Keratinocyte (primary cell): ENCODE results near the gene CELA1. TPM values are rescaled to one million over a fixed set of nuclear protein-coding genes. Genes with fewer than 3 reads are reported as not detected.
"Not testable (repeated sequence)": the region's sequence is repeated elsewhere in the genome, so short reads cannot be mapped to it uniquely, and the experiment has no call there.

Source experiments
- DNase-seq: peaks from one replicate; pipeline ENCODE4 v3.0.0-alpha.2; 2011; ENCODE audit warnings: low read depth, missing footprints, low spot score
- FAIRE-seq: peaks from 2 replicates; lab custom pipeline; 2011; peaks lifted over from hg19 to GRCh38; lab: Jason Lieb, UNC
- H2AFZ ChIP-seq: 2 replicates; pipeline ENCODE4 v1.6.0; 2012; ENCODE audit warnings: low read length, control low read depth, inconsistent platforms; ENCODE audit not compliant: control insufficient read depth
- H3K27ac ChIP-seq: 2 replicates; pipeline ENCODE4 v1.5.1; 2011; ENCODE audit warnings: low read length; ENCODE audit not compliant: control insufficient read depth, insufficient read depth
- H3K27me3 ChIP-seq: 3 replicates; pipeline ENCODE4 v1.6.0; 2011; ENCODE audit warnings: low read length; ENCODE audit not compliant: control insufficient read depth, insufficient read depth; ENCODE audit errors: extremely low read depth
- H3K36me3 ChIP-seq, 2 experiments: 2 replicates in 1 of 2; 3 replicates in 1 of 2; pipeline ENCODE4 v1.5.1; 2011; ENCODE audit warnings: low read length in 2 of 2, mild to moderate bottlenecking in 1 of 2; ENCODE audit not compliant: control insufficient read depth in 2 of 2, insufficient read depth in 2 of 2; ENCODE audit errors: extremely low read depth in 1 of 2
- H3K4me1 ChIP-seq: 3 replicates; pipeline ENCODE4 v1.5.1; 2011; ENCODE audit warnings: low read length; ENCODE audit not compliant: control insufficient read depth, insufficient read depth; ENCODE audit errors: extremely low read depth
- H3K4me2 ChIP-seq: 3 replicates; pipeline ENCODE4 v1.6.0; 2011; ENCODE audit warnings: low read depth, low read length; ENCODE audit not compliant: control insufficient read depth, insufficient read depth; ENCODE audit errors: extremely low read depth
- H3K4me3 ChIP-seq, 3 experiments: fragments of 200-600 bp in 1 of 3; sonication (generic) in 1 of 3; 2 replicates in 2 of 3; 3 replicates in 1 of 3; pipeline ENCODE4 v1.5.1; 2011 to 2016; ENCODE audit warnings: low read length in 3 of 3, mild to moderate bottlenecking in 3 of 3, control low read depth in 2 of 3, inconsistent platforms in 1 of 3, low read depth in 1 of 3, mixed read lengths in 1 of 3, mixed run types in 1 of 3, moderate library complexity in 1 of 3; ENCODE audit not compliant: control insufficient read depth in 2 of 3, insufficient read depth in 2 of 3; ENCODE audit errors: extremely low read depth in 1 of 3
- H3K79me2 ChIP-seq: 2 replicates; pipeline ENCODE4 v1.6.0; 2012; ENCODE audit warnings: low read length; ENCODE audit not compliant: control insufficient read depth, insufficient read depth
- H3K9ac ChIP-seq: 3 replicates; pipeline ENCODE4 v1.6.0; 2011; ENCODE audit warnings: low read length; ENCODE audit not compliant: control insufficient read depth, insufficient read depth; ENCODE audit errors: extremely low read depth
- H3K9me1 ChIP-seq: 3 replicates; pipeline ENCODE4 v1.6.0; 2011; ENCODE audit warnings: low read length; ENCODE audit not compliant: control insufficient read depth, insufficient read depth; ENCODE audit errors: extremely low read depth
- H3K9me3 ChIP-seq: 2 replicates; pipeline ENCODE4 v1.5.1; 2012; ENCODE audit warnings: low read depth, low read length; ENCODE audit not compliant: control insufficient read depth
- H4K20me1 ChIP-seq: 3 replicates; pipeline ENCODE4 v1.6.0; 2011; ENCODE audit warnings: low read length; ENCODE audit not compliant: control insufficient read depth, insufficient read depth; ENCODE audit errors: extremely low read depth
- EZH2 ChIP-seq: IDR thresholded peaks from one replicate; pipeline ENCODE4 v1.6.1; 2012; ENCODE audit warnings: inconsistent platforms, mild to moderate bottlenecking, low read length, moderate library complexity
- dilution Hi-C: fragments of 300-500 bp; cut with MboI; formaldehyde crosslinking; loops from one replicate; pipeline ENCODE4 v1.7.0; 2020; ENCODE audit warnings: low sequenced_read_pairs; ENCODE audit not compliant: extremely low pct_ligation_motif_present
- polyA plus RNA-seq, 5 experiments: library from polyadenylated mRNA; depleted of rRNA in 3 of 5; stranded (reverse) in 3 of 5; stranded (forward) in 1 of 5; unstranded in 1 of 5; fragments of >200 nt; gene quantifications; 1 replicate in 1 of 5; 2 replicates in 3 of 5; 3 replicates in 1 of 5; pipeline versions ENCODE4 v1.2.1 to v1.2.3, GENCODE V29; 2011 to 2012; ENCODE audit warnings: missing spikeins in 2 of 5, low read depth in 1 of 5, low replicate concordance in 1 of 5
- TF ChIP-seq, protein P1 (sequence below), 3 experiments: IDR thresholded peaks in 1 of 3; conservative IDR thresholded peaks in 1 of 3; optimal IDR thresholded peaks in 1 of 3; 2 replicates in 2 of 3; 3 replicates in 1 of 3; pipeline versions ENCODE3 to v1.5.1; 2011; ENCODE audit warnings: low read length in 3 of 3, mild to moderate bottlenecking in 3 of 3, moderate library complexity in 2 of 3, control low read depth in 1 of 3, inconsistent platforms in 1 of 3; ENCODE audit not compliant: insufficient read depth in 2 of 3; ENCODE audit errors: extremely low read depth in 1 of 3

CELA1 gene
- polyA plus RNA-seq, 1 donor (not counting 4 experiments of a cell fraction or from before 2014, with no cell fraction given) = not detected

DNA sequence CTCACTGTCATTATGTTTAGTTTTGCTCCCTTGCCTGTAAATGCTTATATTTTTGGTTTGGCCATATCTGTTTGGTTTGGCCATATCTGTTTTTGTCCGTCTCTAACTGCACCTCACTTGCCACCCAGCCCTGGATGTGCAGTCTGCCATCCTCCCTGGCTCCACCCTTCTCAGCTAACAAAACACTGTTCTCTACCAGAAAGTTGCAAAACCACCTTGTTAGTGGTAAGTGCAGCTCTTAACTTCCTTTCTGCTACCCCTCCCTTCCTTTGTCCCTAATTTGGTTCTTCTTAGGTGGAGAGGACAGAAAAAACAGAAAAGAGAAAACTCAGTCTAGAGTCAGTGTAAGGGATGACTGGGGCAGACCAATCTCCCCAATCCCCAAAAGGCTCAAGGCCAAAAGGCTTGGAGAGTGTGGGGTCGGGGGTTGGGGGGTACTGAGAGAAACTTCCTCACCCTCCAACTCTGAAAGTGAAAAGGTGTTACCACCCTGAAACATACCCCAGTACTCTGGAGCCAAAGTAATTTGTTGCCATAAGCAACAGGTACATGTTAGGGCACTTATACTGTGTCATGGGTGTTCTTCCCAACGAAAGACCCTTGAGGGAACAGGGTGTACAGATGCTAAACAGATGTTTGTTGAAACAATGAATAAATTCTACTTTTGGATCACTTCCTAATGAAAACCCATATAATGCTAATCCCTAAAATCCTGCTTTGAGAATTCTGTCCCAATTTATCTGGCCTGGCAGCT lies 27.5 kb downstream of the CELA1 start:
- no peak overlapping the region for H3K4me2 ChIP-seq
- TF ChIP-seq EZH2 = no peak
- TF ChIP-seq, protein P1, sequence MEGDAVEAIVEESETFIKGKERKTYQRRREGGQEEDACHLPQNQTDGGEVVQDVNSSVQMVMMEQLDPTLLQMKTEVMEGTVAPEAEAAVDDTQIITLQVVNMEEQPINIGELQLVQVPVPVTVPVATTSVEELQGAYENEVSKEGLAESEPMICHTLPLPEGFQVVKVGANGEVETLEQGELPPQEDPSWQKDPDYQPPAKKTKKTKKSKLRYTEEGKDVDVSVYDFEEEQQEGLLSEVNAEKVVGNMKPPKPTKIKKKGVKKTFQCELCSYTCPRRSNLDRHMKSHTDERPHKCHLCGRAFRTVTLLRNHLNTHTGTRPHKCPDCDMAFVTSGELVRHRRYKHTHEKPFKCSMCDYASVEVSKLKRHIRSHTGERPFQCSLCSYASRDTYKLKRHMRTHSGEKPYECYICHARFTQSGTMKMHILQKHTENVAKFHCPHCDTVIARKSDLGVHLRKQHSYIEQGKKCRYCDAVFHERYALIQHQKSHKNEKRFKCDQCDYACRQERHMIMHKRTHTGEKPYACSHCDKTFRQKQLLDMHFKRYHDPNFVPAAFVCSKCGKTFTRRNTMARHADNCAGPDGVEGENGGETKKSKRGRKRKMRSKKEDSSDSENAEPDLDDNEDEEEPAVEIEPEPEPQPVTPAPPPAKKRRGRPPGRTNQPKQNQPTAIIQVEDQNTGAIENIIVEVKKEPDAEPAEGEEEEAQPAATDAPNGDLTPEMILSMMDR (optimal IDR thresholded peaks at IDR 0.05 in 1 of 3, IDR thresholded peaks at IDR 0.05 in 1 of 3, conservative IDR thresholded peaks at IDR 0.05 in 1 of 3; ENCODE audit: extremely low read depth in 1 of 3, insufficient read depth in 2 of 3, low read length in 3 of 3) = no peak
- no peak overlapping the region for H3K4me3 ChIP-seq
- FAIRE-seq (no peak), DNase-seq (no peak)
- H3K27ac ChIP-seq = no peak overlapping the region
- H3K27me3 ChIP-seq = no peaks in the 10 kb centered on the region
- no peaks in the 10 kb centered on the region for H3K9me1 ChIP-seq
- H2AFZ ChIP-seq = no peak overlapping the region
- no peak overlapping the region for H3K9ac ChIP-seq
- H4K20me1 ChIP-seq = no peaks in the 10 kb centered on the region
- dilution Hi-C loops = no loop called here
- no peaks in the 10 kb centered on the region for H3K79me2 ChIP-seq
- H3K36me3 ChIP-seq = no peaks in the 10 kb centered on the region
- H3K9me3 ChIP-seq = no peaks in the 10 kb centered on the region
- peaks cover 4% of the 10 kb centered on the region for H3K4me1 ChIP-seq

DNA sequence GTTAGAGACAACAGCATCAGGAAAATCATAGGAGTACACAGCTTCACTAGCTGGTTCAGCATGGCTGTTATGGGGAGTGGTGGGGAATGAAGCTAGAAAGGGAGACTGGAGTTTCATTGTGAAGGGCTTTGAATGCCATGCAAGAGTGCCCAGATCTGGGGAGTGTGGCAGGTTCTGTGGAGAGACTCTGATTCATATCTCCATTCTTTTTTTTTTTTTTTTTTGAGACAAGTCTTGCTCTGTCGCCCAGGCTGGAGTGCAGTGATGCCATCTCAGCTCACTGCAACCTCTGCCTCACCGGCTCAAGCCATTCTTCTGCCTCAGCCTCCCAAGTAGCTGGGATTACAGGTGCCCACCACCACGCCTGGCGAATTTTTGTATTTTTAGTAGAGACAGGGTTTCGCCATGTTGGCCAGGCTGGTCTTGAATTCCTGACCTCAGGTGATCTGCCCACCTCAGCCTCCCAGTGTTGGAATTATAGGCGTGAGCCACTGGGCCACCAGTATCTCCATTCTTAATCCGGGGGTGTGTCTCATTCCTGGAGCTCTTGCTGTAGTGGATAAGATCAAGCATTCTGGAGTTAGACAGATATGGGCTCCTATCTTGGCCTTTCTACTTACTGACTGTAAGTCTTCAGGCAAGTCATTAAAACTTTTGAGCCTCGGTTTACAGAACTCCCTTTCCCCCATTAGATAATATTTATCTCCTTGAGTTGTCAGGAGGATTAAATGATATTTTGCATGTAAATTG lies 28.2 kb downstream of the CELA1 start:
- H3K4me2 ChIP-seq, H3K9me1 ChIP-seq, H2AFZ ChIP-seq, FAIRE-seq, H3K79me2 ChIP-seq, H3K36me3 ChIP-seq, H3K27ac ChIP-seq, H3K9ac ChIP-seq, DNase-seq, H3K4me3 ChIP-seq, H3K27me3 ChIP-seq, H3K4me1 ChIP-seq, H4K20me1 ChIP-seq, dilution Hi-C loops, H3K9me3 ChIP-seq: not testable (repeated sequence)
